ENCODE data around the gene CACNG3.

The CACNG3 gene

GRCh38 chr16:24359490-24359889 is 103.4 kb downstream of the CACNG3 start:
- DNase-seq (ENCODE audit: extremely low spot score) = no peak
- TF ChIP-seq, protein P1, sequence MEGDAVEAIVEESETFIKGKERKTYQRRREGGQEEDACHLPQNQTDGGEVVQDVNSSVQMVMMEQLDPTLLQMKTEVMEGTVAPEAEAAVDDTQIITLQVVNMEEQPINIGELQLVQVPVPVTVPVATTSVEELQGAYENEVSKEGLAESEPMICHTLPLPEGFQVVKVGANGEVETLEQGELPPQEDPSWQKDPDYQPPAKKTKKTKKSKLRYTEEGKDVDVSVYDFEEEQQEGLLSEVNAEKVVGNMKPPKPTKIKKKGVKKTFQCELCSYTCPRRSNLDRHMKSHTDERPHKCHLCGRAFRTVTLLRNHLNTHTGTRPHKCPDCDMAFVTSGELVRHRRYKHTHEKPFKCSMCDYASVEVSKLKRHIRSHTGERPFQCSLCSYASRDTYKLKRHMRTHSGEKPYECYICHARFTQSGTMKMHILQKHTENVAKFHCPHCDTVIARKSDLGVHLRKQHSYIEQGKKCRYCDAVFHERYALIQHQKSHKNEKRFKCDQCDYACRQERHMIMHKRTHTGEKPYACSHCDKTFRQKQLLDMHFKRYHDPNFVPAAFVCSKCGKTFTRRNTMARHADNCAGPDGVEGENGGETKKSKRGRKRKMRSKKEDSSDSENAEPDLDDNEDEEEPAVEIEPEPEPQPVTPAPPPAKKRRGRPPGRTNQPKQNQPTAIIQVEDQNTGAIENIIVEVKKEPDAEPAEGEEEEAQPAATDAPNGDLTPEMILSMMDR (IDR thresholded peaks at IDR 0.05; ENCODE audit: control extremely low read depth, extremely low read depth, low read depth, missing control alignments) = no peak
- CTCF ChIA-PET = no interaction called here
- POLR2A ChIA-PET = interaction anchor here (0.6 kb wide), 1 partner anchor 81 kb away, joined by 3 read pairs; no protein-coding TSS in a partner anchor

DNA sequence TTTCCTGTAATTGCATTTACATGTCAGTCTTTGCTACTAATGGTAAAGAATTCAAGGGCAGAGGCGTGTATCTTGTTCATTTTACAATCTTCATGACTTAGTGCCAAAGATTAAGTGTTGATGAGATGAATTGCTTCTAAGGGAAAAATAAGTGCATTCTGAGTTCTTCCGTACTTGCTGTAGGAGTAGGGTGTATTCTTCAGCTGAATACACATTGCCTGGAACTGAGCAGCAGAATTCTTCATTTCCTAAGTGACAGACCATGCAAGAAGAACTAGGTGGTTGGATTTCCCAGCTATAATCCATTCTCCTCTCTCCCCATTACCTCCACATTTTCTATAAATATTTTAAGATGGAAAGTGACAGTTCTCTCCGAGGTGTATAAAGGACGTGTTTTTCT is 104.8 kb downstream of the CACNG3 start:
- CTCF ChIA-PET = no interaction called here

DNA sequence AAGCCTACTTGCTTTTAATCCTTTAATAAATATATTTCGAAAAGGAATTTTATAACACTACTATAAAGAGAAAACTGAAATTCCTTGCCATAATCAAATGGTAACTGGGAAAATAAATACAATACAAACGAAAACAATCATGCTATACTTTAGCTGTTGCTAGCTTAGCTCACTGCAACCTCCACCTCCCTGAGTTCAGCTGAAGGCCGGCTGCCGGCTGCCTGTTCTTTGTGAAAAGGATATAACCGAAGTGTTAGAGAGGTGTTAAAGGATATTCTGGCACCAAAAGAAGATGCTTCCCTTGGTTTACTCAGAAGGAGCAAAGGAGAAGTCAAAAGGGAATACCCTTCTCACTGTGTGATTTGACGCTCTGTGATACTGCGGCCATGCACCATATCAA is 108.5 kb downstream of the CACNG3 start:
- ChIA-PET POLR2A (no interaction called here), CTCF (no interaction called here)
- TF ChIP-seq, protein P1 (IDR thresholded peaks at IDR 0.05; ENCODE audit: control extremely low read depth, extremely low read depth, low read depth, missing control alignments) = no peak
- DNase-seq (ENCODE audit: extremely low spot score) = no peak

More for the DNA sequence above, 104.8 kb downstream of the CACNG3 start:
- POLR2A ChIA-PET = no interaction called here
- DNase-seq (ENCODE audit: extremely low spot score) = no peak
- TF ChIP-seq, protein P1 (IDR thresholded peaks at IDR 0.05; ENCODE audit: control extremely low read depth, extremely low read depth, low read depth, missing control alignments) = no peak

- POLR2A ChIA-PET = no interaction called here
- no peak for DNase-seq (ENCODE audit: extremely low spot score)
- CTCF ChIA-PET = interaction anchor here (1.2 kb wide), 1 partner anchor 130 kb away, joined by 3 read pairs; no protein-coding TSS in a partner anchor
Observed at GRCh38 chr16:24367186-24367710, 111.1 kb downstream of the CACNG3 start.

GRCh38 chr16:24372824-24373223 is 116.7 kb downstream of the CACNG3 start:
- TF ChIP-seq, protein P1 (IDR thresholded peaks at IDR 0.05; ENCODE audit: control extremely low read depth, extremely low read depth, low read depth, missing control alignments) = no peak
- ChIA-PET CTCF (no interaction called here), POLR2A (no interaction called here)
- no peak for DNase-seq (ENCODE audit: extremely low spot score)

More at GRCh38 chr16:24367186-24367710, 111.1 kb downstream of the CACNG3 start:
- TF ChIP-seq, protein P1 (IDR thresholded peaks at IDR 0.05; ENCODE audit: control extremely low read depth, extremely low read depth, low read depth, missing control alignments) = no peak

GRCh38 chr16:24378999-24379398 is 122.9 kb downstream of the CACNG3 start:
- ChIA-PET CTCF (interaction anchor here (1.3 kb wide), 1 partner anchor 9 kb away, joined by 5 read pairs; no protein-coding TSS in a partner anchor), POLR2A (no interaction called here)
- TF ChIP-seq, protein P1 (IDR thresholded peaks at IDR 0.05; ENCODE audit: control extremely low read depth, extremely low read depth, low read depth, missing control alignments) = no peak
- no peak for DNase-seq (ENCODE audit: extremely low spot score)

Data from GM10248 (cell line).